ENCODE results near the gene RAB11FIP3. TPM values are rescaled to one million over a fixed set of nuclear protein-coding genes. Genes with fewer than 3 reads are reported as not detected.
"Not testable (repeated sequence)": the region's sequence is repeated elsewhere in the genome, so short reads cannot be mapped to it uniquely, and the experiment has no call there.

Gene RAB11FIP3
- total RNA-seq, 1 experiment from 2014 or later, result 37.5 TPM

GRCh38 chr16:505479-506245 lies 80.2 kb downstream of the RAB11FIP3 start:
- H3K27ac Mint-ChIP-seq (ENCODE audit: low read depth, unreplicated experiment), result no peak overlapping the region
- H3K36me3 Mint-ChIP-seq (ENCODE audit: insufficient read depth, unreplicated experiment), result peaks cover 21% of the 10 kb centered on the region
- TF ChIP-seq, protein P1, sequence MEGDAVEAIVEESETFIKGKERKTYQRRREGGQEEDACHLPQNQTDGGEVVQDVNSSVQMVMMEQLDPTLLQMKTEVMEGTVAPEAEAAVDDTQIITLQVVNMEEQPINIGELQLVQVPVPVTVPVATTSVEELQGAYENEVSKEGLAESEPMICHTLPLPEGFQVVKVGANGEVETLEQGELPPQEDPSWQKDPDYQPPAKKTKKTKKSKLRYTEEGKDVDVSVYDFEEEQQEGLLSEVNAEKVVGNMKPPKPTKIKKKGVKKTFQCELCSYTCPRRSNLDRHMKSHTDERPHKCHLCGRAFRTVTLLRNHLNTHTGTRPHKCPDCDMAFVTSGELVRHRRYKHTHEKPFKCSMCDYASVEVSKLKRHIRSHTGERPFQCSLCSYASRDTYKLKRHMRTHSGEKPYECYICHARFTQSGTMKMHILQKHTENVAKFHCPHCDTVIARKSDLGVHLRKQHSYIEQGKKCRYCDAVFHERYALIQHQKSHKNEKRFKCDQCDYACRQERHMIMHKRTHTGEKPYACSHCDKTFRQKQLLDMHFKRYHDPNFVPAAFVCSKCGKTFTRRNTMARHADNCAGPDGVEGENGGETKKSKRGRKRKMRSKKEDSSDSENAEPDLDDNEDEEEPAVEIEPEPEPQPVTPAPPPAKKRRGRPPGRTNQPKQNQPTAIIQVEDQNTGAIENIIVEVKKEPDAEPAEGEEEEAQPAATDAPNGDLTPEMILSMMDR (IDR thresholded peaks at IDR 0.05; ENCODE audit: unreplicated experiment), result no peak
- no peak for DNase-seq (ENCODE audit: unreplicated experiment)
- no TSS peak for BruUV-seq (replicated peaks)
- no peaks in the 10 kb centered on the region for H3K9me3 Mint-ChIP-seq (ENCODE audit: unreplicated experiment)
- intact Hi-C loops (cut with micrococcal nuclease), result no loop called here
- no peaks in the 10 kb centered on the region for H3K27me3 Mint-ChIP-seq (ENCODE audit: insufficient read depth, unreplicated experiment)
- ChIA-PET POLR2A (interaction anchor here (1.4 kb wide), 1 partner anchor 17 kb away, joined by 5 read pairs; no protein-coding TSS in a partner anchor), CTCF (interaction anchor here (0.9 kb wide), 1 partner anchor 15 kb away, joined by 4 read pairs; no protein-coding TSS in a partner anchor)
- H3K4me3 Mint-ChIP-seq (ENCODE audit: unreplicated experiment), result no peak overlapping the region
- no peaks in the 10 kb centered on the region for H3K4me1 Mint-ChIP-seq (ENCODE audit: insufficient read depth, unreplicated experiment)

DNA sequence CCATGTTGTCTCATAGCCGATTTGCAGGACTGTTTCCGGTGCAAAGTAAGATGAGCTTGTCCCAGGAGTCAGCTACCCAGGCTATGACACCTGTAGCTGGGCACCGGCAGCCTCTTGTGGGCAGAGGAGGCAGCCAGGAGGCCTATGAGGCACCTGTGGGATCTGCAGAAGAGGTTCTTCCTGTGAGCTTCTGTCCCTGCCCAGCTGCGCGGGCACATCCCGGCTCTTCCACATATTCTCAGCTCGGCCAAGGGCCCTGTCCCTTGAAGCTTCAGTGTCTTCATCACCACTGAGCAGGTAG lies 80.7 kb downstream of the RAB11FIP3 start:
- TF ChIP-seq, protein P1 (IDR thresholded peaks at IDR 0.05; ENCODE audit: unreplicated experiment), result no peak
- H3K36me3 Mint-ChIP-seq (ENCODE audit: insufficient read depth, unreplicated experiment), result peaks cover 17% of the 10 kb centered on the region
- H3K27me3 Mint-ChIP-seq (ENCODE audit: insufficient read depth, unreplicated experiment), result no peaks in the 10 kb centered on the region
- H3K4me3 Mint-ChIP-seq (ENCODE audit: unreplicated experiment), result no peak overlapping the region
- no peak overlapping the region for H3K27ac Mint-ChIP-seq (ENCODE audit: low read depth, unreplicated experiment)
- intact Hi-C loops (cut with micrococcal nuclease), result no loop called here
- ChIA-PET CTCF (interaction anchor here (0.9 kb wide), 1 partner anchor 14 kb away, joined by 4 read pairs; no protein-coding TSS in a partner anchor), POLR2A (no interaction called here)
- BruUV-seq (replicated peaks), result no TSS peak
- H3K4me1 Mint-ChIP-seq (ENCODE audit: insufficient read depth, unreplicated experiment), result no peaks in the 10 kb centered on the region
- no peaks in the 10 kb centered on the region for H3K9me3 Mint-ChIP-seq (ENCODE audit: unreplicated experiment)
- DNase-seq (ENCODE audit: unreplicated experiment), result no peak

DNA sequence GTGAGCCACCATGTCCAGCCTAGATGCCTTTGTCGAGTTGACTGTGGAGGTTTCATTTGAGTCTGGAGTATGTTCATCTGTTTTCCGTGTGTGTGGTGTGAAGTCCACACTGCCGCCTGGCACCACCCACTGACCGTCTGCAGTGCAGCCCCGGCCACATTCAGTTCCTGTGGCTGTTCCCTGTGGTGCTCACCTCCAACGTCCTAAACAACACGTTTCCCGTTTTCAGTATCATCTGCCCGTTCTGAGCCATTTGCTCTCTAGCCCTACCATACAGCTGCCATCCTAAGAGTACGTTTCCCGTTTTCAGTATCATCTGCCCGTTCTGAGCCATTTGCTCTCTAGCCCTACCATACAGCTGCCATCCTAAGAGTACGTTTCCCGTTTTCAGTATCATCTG lies 82.1 kb downstream of the RAB11FIP3 start:
- peaks cover 15% of the 10 kb centered on the region for H3K36me3 Mint-ChIP-seq (ENCODE audit: insufficient read depth, unreplicated experiment)
- H3K27me3 Mint-ChIP-seq (ENCODE audit: insufficient read depth, unreplicated experiment); BruUV-seq (replicated peaks); H3K4me1 Mint-ChIP-seq (ENCODE audit: insufficient read depth, unreplicated experiment); H3K4me3 Mint-ChIP-seq (ENCODE audit: unreplicated experiment); H3K27ac Mint-ChIP-seq (ENCODE audit: low read depth, unreplicated experiment); H3K9me3 Mint-ChIP-seq (ENCODE audit: unreplicated experiment); DNase-seq (ENCODE audit: unreplicated experiment); intact Hi-C loops (cut with micrococcal nuclease): not testable (repeated sequence)
- CTCF ChIA-PET, result interaction anchor here (0.6 kb wide), 1 partner anchor 62 kb away, joined by 3 read pairs; no protein-coding TSS in a partner anchor
- POLR2A ChIA-PET, result interaction anchor here (0.9 kb wide), 1 partner anchor 17 kb away, joined by 3 read pairs; no protein-coding TSS in a partner anchor

DNA sequence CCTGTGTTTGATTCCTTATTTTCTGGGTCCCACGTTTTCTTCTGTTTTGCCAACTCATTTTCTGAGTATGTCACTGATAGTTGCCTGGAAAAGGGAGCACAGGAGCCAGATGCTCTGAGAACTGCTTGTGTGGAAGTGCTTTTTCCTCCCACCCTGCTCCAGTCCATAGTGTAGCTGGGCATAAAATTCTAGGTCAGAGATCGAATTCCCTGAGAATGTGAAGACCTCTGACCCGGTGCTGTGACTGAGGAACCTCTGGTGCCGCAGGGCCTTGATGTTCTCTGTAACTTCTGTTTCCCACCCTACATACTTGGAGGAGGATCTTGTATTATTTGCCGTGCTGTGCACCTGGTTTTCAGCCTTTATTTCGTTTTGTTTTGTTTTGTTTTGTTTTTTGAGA lies 82.5 kb downstream of the RAB11FIP3 start:
- intact Hi-C loops (cut with micrococcal nuclease), result no loop called here
- no peaks in the 10 kb centered on the region for H3K9me3 Mint-ChIP-seq (ENCODE audit: unreplicated experiment)
- CTCF ChIA-PET, result interaction anchor here (0.6 kb wide), 1 partner anchor 63 kb away, joined by 3 read pairs; no protein-coding TSS in a partner anchor
- TF ChIP-seq, protein P1 (IDR thresholded peaks at IDR 0.05; ENCODE audit: unreplicated experiment), result no peak
- no peak overlapping the region for H3K27ac Mint-ChIP-seq (ENCODE audit: low read depth, unreplicated experiment)
- H3K4me3 Mint-ChIP-seq (ENCODE audit: unreplicated experiment), result no peak overlapping the region
- no peaks in the 10 kb centered on the region for H3K27me3 Mint-ChIP-seq (ENCODE audit: insufficient read depth, unreplicated experiment)
- H3K4me1 Mint-ChIP-seq (ENCODE audit: insufficient read depth, unreplicated experiment), result no peaks in the 10 kb centered on the region
- peaks cover 14% of the 10 kb centered on the region for H3K36me3 Mint-ChIP-seq (ENCODE audit: insufficient read depth, unreplicated experiment)
- no TSS peak for BruUV-seq (replicated peaks)
- DNase-seq (ENCODE audit: unreplicated experiment), result no peak
- POLR2A ChIA-PET, result interaction anchor here (0.9 kb wide), 1 partner anchor 16 kb away, joined by 3 read pairs; no protein-coding TSS in a partner anchor

Data from MCF 10A (cell line).